GM12873 (cell line): Measurements from ENCODE around the gene CACNA2D2.

Experiments
- TF ChIP-seq, protein P1 (sequence below): IDR thresholded peaks from 2 replicates; pipeline ENCODE4 v1.5.1; 2012; ENCODE audit warnings: low read depth, mild to moderate bottlenecking, moderate library complexity, low read length, control low read depth; ENCODE audit not compliant: insufficient read depth; ENCODE audit errors: missing control alignments

CACNA2D2 gene

GRCh38 chr3:50322386-50323091 is 180.9 kb downstream of the CACNA2D2 start, which contains the start of gene HYAL2:
Gene HYAL2, minus strand, starts transcription at chr3:50322745. Its CDS starts 2,256 bp downstream, at chr3:50320489.
- TF ChIP-seq, protein P1, sequence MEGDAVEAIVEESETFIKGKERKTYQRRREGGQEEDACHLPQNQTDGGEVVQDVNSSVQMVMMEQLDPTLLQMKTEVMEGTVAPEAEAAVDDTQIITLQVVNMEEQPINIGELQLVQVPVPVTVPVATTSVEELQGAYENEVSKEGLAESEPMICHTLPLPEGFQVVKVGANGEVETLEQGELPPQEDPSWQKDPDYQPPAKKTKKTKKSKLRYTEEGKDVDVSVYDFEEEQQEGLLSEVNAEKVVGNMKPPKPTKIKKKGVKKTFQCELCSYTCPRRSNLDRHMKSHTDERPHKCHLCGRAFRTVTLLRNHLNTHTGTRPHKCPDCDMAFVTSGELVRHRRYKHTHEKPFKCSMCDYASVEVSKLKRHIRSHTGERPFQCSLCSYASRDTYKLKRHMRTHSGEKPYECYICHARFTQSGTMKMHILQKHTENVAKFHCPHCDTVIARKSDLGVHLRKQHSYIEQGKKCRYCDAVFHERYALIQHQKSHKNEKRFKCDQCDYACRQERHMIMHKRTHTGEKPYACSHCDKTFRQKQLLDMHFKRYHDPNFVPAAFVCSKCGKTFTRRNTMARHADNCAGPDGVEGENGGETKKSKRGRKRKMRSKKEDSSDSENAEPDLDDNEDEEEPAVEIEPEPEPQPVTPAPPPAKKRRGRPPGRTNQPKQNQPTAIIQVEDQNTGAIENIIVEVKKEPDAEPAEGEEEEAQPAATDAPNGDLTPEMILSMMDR = no peak

GRCh38 chr3:50322115-50322385 is 181.4 kb downstream of the CACNA2D2 start:
- TF ChIP-seq, protein P1 = no peak

DNA sequence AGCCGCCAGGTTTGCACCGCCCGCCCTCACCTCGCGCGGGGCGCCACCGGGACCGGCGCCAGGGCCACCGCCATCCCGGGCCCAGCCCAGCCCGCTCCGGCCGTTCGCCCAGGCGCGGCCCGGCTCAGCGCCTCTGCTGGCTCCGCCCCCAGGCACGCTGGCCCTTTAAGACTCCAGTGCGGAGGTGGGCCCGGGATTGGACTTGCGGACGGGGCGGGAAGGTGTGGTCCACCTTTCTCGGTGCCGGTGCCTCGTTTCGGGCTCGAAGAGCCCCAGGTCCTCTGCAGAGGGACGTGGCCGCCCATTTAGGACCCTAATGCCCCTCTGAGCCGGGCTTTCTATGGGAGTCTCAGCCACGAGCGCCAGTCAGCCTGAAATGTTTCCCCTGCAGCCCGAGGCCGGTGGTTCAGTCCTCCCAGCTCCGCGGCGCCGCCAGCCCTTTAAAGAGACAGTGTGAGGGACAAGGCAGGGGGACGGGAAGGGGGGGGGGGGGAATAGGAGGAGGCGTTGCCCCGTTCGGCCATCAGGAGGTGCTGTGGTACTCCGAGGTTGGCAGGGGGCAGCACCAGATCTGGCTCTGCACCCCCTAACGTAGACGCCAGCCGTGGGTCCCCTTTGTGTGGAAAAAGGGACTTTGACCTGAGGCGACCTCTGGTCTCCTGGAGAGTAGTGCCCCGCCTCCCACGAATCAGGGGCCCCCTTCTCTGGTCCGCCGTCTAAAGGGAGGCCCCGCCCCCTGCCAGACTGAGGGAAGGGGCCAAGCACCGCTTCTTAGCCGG is 181.9 kb downstream of the CACNA2D2 start:
- TF ChIP-seq, protein P1 = peak; percentile 74

DNA sequence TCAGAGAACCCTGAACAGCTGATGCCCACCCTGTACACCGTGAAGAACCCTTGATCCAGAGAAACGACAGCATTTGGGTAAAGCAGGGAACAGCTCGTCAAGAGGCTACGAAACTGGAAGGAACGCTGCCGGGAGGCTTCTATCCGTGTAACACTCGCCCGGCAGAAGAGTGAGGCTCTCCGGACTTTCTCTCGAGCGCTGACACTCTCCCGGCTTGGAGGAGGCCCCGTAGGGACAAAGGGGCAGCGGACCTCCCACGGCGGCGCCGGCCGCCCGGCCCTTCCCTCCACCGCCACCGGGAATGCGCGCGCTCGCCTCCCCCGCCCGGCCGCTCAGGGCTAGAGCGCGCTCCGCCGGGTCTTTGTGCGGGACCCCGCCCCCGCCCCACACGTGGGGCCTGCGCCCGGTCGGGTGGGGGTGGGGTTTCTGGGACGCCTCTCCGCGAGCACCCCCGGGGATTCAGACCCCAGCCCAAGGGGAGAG is 182.5 kb downstream of the CACNA2D2 start:
- TF ChIP-seq, protein P1 = no peak

GRCh38 chr3:50319894-50320625 is 183.4 kb downstream of the CACNA2D2 start:
- TF ChIP-seq, protein P1 = no peak

DNA sequence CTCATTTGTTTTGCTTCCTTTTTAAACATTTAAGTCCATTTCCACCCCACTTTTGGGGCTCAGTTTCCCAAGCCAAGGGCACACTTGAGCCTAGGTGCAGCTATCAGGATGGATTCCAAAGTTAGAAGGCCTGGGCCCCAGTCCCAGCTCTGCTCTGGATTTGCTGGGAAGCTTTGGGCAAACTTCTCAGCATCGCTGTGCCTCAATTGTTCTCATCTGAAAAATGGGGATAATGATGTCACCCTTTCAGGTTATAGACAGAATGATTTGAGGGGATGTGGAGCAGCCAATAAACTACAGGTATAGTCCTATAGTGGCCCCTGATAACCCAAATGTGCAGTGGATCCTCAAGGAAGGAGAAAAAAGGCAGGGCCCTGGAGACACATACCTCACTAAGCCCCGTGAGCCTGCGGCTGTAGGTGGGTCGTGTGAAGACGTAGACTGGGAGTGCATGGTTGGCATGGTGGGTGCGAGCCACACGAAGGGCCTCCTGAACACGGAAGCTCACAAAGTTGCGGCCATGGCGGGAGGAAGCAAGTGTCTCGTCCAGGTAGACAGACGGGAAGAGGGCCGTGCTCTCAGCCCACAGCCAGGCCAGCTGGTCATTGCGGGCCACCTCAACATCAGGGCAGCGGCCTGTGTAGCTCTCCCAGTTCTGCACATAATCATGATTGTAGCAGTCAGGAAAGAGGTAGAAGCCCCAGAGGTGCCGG is 184.1 kb downstream of the CACNA2D2 start:
- TF ChIP-seq, protein P1 = no peak

- TF ChIP-seq, protein P1 = no peak
These were observed 184.8 kb downstream of the CACNA2D2 start for GRCh38 chr3:50318615-50319014.
